ENCODE measurements around the gene TRAF3IP3. TPM values are rescaled to one million over a fixed set of nuclear protein-coding genes. Genes with fewer than 3 reads are reported as not detected.

Gene TRAF3IP3
- polyA plus RNA-seq, 1 of the 3 experiments (the other 2 are of a cell fraction), result 0.31 TPM

DNA sequence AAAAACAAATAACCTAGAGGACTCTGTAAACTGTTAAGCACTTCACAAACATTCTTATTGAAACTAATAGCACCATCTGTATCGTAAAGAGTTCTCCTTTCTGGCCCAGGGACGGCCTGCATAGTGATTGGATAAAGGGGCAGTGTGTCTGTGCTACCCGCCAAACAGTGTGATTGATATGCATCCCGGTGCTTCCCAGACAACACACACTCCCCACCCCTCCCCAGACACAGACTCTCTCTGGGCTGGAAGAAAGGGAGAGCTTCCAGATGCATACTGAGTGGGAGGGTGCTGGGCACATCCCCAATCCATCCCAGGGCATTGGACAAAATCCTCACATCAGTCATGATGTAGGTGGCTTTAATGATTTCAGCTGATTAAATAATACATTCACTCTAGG, 47.6 kb upstream of the TRAF3IP3 start (continued):
- no peak for TF ChIP-seq USF2 (IDR thresholded peaks at IDR 0.05; ENCODE audit: borderline replicate concordance, low read depth, low read length)
- TF ChIP-seq TCF12 (IDR thresholded peaks at IDR 0.05), result no peak

DNA sequence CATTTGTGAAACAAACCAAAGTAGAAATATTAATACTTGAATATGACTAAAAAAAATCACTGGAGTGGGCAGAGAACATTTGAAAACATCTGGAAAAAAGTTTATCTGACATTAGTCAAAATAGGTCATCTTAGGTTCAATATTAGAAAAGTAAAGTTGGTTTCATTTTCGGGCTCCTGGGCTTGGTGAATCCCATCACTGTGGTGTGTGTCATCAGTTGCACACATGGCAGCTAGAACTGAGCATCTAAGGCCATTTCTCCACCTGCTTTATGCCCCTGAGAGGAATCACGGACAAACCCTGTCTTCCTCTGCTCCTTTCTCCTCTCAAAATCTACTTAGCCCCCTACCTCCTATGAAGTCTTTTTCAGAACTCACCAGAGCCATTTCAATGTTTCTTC, 45.8 kb upstream of the TRAF3IP3 start:
- H3K4me3 ChIP-seq (ENCODE audit: low read depth in 2 of 2, low read length in 1 of 2), result no peak overlapping the region
- H3K9ac ChIP-seq, result no peak overlapping the region
- WGBS (ENCODE audit: low lambda C conversion rate), result 69% methylated on average over 2 of the region's 2 CpGs
- no peaks in the 10 kb centered on the region for H3K9me2 ChIP-seq
- H3K36me3 ChIP-seq (replicated peaks in 1 of 2; ENCODE audit: control insufficient read depth in 1 of 2, insufficient read depth in 2 of 2, low read length in 1 of 2), result no peaks in the 10 kb centered on the region
- no peak overlapping the region for H2AFZ ChIP-seq (ENCODE audit: low read depth)
- no peaks in the 10 kb centered on the region for H3K27me3 ChIP-seq (ENCODE audit: insufficient read depth)
- H4K20me1 ChIP-seq (ENCODE audit: insufficient read depth), result no peaks in the 10 kb centered on the region
- no peaks in the 10 kb centered on the region for H3K79me2 ChIP-seq (ENCODE audit: insufficient read depth)
- ChIA-PET POLR2A (no interaction called here), CTCF (interaction anchor here (1.7 kb wide), 1 partner anchor 17 kb away, joined by 4 read pairs; no protein-coding TSS in a partner anchor)
- peaks cover 7% of the 10 kb centered on the region for H3F3A ChIP-seq (replicated peaks; ENCODE audit: insufficient read depth)
- no peaks in the 10 kb centered on the region for H3K9me3 ChIP-seq
- no peak for DNase-seq
- H3K27ac ChIP-seq (ENCODE audit: low read depth in 2 of 2, low read length in 1 of 2), result no peak overlapping the region
- H3K4me2 ChIP-seq, result no peak overlapping the region
- peaks cover 0 to 23% of the 10 kb centered on the region in 2 experiments; a peak in 3 of 4 replicates for H3K4me1 ChIP-seq (ENCODE audit: control insufficient read depth in 1 of 2, insufficient read depth in 2 of 2, low read depth in 1 of 2, low read length in 1 of 2)
- TF ChIP-seq JUND (IDR thresholded peaks at IDR 0.05), result no peak
- no peak for TF ChIP-seq RXRA (IDR thresholded peaks at IDR 0.05; ENCODE audit: borderline replicate concordance, low read depth)
- no peak for TF ChIP-seq RFX5 (IDR thresholded peaks at IDR 0.05; ENCODE audit: low read length)
- TF ChIP-seq, protein P1, sequence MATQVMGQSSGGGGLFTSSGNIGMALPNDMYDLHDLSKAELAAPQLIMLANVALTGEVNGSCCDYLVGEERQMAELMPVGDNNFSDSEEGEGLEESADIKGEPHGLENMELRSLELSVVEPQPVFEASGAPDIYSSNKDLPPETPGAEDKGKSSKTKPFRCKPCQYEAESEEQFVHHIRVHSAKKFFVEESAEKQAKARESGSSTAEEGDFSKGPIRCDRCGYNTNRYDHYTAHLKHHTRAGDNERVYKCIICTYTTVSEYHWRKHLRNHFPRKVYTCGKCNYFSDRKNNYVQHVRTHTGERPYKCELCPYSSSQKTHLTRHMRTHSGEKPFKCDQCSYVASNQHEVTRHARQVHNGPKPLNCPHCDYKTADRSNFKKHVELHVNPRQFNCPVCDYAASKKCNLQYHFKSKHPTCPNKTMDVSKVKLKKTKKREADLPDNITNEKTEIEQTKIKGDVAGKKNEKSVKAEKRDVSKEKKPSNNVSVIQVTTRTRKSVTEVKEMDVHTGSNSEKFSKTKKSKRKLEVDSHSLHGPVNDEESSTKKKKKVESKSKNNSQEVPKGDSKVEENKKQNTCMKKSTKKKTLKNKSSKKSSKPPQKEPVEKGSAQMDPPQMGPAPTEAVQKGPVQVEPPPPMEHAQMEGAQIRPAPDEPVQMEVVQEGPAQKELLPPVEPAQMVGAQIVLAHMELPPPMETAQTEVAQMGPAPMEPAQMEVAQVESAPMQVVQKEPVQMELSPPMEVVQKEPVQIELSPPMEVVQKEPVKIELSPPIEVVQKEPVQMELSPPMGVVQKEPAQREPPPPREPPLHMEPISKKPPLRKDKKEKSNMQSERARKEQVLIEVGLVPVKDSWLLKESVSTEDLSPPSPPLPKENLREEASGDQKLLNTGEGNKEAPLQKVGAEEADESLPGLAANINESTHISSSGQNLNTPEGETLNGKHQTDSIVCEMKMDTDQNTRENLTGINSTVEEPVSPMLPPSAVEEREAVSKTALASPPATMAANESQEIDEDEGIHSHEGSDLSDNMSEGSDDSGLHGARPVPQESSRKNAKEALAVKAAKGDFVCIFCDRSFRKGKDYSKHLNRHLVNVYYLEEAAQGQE (IDR thresholded peaks at IDR 0.05; ENCODE audit: low read depth, low read length), result no peak

DNA sequence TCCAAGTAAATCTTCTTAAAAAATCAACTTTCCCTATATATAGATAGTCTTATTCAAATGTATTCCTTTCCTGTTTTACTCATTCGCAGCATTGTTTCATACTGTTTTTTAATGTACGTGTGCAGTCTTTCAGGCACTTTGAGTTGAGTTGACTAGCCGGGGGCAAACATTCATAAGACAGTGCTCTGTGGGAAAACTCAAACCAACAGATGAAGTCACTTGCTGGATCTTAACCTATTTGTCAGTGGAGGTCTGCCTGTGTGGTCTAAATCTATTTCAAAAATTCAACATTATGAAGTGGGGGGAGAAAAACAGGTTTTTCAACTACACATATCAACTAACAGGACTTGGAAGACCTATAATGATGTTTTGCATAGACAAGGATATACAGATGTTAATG, 45.0 kb upstream of the TRAF3IP3 start:
- Histone ChIP-seq H3K9me3 (no peaks in the 10 kb centered on the region), H4K20me1 (ENCODE audit: insufficient read depth) (no peaks in the 10 kb centered on the region), H3K4me1 (ENCODE audit: control insufficient read depth in 1 of 2, insufficient read depth in 2 of 2, low read depth in 1 of 2, low read length in 1 of 2) (peaks cover 0 to 23% of the 10 kb centered on the region in 2 experiments; a peak in 3 of 4 replicates), H3K27ac (ENCODE audit: low read depth in 2 of 2, low read length in 1 of 2) (no peak overlapping the region), H2AFZ (ENCODE audit: low read depth) (no peak overlapping the region), H3K4me3 (ENCODE audit: low read depth in 2 of 2, low read length in 1 of 2) (no peak overlapping the region), H3K4me2 (no peak overlapping the region), H3K9ac (no peak overlapping the region), H3F3A (replicated peaks; ENCODE audit: insufficient read depth) (peaks cover 7% of the 10 kb centered on the region), H3K36me3 (replicated peaks in 1 of 2; ENCODE audit: control insufficient read depth in 1 of 2, insufficient read depth in 2 of 2, low read length in 1 of 2) (no peaks in the 10 kb centered on the region), H3K27me3 (ENCODE audit: insufficient read depth) (no peaks in the 10 kb centered on the region), H3K79me2 (ENCODE audit: insufficient read depth) (no peaks in the 10 kb centered on the region), H3K9me2 (no peaks in the 10 kb centered on the region)
- ChIA-PET POLR2A (no interaction called here), CTCF (interaction anchor here (1.7 kb wide), 1 partner anchor 18 kb away, joined by 4 read pairs; no protein-coding TSS in a partner anchor)
- DNase-seq, result no peak
- 88% methylated on average over 3 of the region's 3 CpGs for WGBS (ENCODE audit: low lambda C conversion rate)
- TF ChIP-seq NRF1 (IDR thresholded peaks at IDR 0.05; ENCODE audit: low read depth, low read length) (no peak), USF1 (IDR thresholded peaks at IDR 0.05; ENCODE audit: borderline replicate concordance, low read depth) (no peak), TCF12 (IDR thresholded peaks at IDR 0.05) (no peak), SIN3A (IDR thresholded peaks at IDR 0.05; ENCODE audit: borderline replicate concordance, low read depth, low read length) (no peak), CHD2 (IDR thresholded peaks at IDR 0.05; ENCODE audit: low read length, partially characterized antibody) (no peak), PBX3 (IDR thresholded peaks at IDR 0.05) (no peak), RXRA (IDR thresholded peaks at IDR 0.05; ENCODE audit: borderline replicate concordance, low read depth) (no peak)

Measured in SK-N-SH (cell line).